ENCODE results near the gene FOXO6. TPM values are rescaled to one million over a fixed set of nuclear protein-coding genes. Genes with fewer than 3 reads are reported as not detected.

The FOXO6 gene
- total RNA-seq, 3 donors from 2014 or later: 0.20 to 0.22 TPM; not detected in 1

DNA sequence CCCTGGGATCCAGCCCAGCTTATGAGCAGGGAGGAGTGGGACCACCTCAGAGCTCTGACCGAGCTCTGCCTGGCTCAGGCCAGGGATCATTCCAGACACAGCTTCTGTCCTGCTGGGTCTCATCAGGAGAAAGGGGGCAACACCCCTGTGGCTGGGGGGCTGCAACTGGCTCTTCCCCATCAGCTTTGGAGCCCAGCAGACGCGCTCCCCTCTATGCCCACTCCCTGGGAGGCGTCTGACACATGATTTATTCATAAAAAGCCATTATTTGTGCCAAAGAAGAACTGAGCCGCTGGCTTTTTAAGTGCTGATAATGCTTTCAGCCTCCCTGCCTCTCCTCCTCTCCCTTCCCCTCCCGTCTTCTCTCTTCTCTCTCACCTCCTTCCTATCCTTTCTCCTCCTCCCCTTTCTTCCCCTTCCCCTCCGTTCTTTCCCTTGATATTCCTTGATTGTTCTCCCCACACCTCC is 25.0 kb downstream of the FOXO6 start:
- Mint-ChIP-seq H3K27me3 (ENCODE audit: low read depth) (peaks cover 36% of the 10 kb centered on the region), H3K4me1 (ENCODE audit: low read depth) (peaks cover 10% of the 10 kb centered on the region)
- no peak for DNase-seq

GRCh38 chr1:41387667-41388091 is 26.4 kb downstream of the FOXO6 start:
- Mint-ChIP-seq H3K9me3 (no peaks in the 10 kb centered on the region), H3K4me1 (ENCODE audit: low read depth) (peaks cover 8% of the 10 kb centered on the region), H3K4me3 (no peak overlapping the region), H3K36me3 (ENCODE audit: insufficient read depth) (no peaks in the 10 kb centered on the region), H3K27me3 (ENCODE audit: low read depth) (peaks cover 33% of the 10 kb centered on the region)
- DNase-seq (no peak), ATAC-seq (no peak)

More for the DNA sequence above, 25.0 kb downstream of the FOXO6 start:
- no peaks in the 10 kb centered on the region for H3K36me3 Mint-ChIP-seq (ENCODE audit: insufficient read depth)
- no peak for ATAC-seq
- no peaks in the 10 kb centered on the region for H3K9me3 Mint-ChIP-seq
- H3K4me3 Mint-ChIP-seq: no peak overlapping the region

DNA sequence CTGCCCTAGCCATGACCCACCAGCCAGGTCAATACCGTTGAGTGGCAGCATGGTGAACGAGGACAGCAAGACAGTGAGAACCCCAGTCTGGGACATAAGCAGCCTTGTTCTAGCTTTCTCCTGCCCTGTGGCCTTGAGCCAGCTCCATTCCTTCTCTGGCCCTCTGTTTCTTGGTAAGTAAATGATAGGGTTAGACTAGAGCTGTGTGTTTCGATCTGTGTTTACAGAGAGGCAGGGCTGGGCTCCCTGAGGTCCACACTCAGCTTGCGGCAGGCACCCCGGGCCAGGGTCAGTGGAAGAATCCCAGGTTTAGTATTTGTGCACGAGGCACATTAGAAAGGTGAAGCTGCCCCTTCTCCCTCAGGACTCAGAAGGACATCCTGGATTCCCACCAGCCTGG is 27.3 kb downstream of the FOXO6 start:
- peaks cover 2% of the 10 kb centered on the region for H3K4me1 Mint-ChIP-seq (ENCODE audit: low read depth)
- no peaks in the 10 kb centered on the region for H3K9me3 Mint-ChIP-seq
- H3K27me3 Mint-ChIP-seq (ENCODE audit: low read depth): peaks cover 27% of the 10 kb centered on the region
- ATAC-seq: no peak
- DNase-seq: no peak
- no peaks in the 10 kb centered on the region for H3K36me3 Mint-ChIP-seq (ENCODE audit: insufficient read depth)
- no peak overlapping the region for H3K4me3 Mint-ChIP-seq

GRCh38 chr1:41389009-41389408 is 27.8 kb downstream of the FOXO6 start:
- no peaks in the 10 kb centered on the region for H3K36me3 Mint-ChIP-seq (ENCODE audit: insufficient read depth)
- no peak for DNase-seq
- H3K9me3 Mint-ChIP-seq: no peaks in the 10 kb centered on the region
- no peaks in the 10 kb centered on the region for H3K4me1 Mint-ChIP-seq (ENCODE audit: low read depth)
- H3K4me3 Mint-ChIP-seq: no peak overlapping the region
- H3K27me3 Mint-ChIP-seq (ENCODE audit: low read depth): peaks cover 22% of the 10 kb centered on the region
- no peak for ATAC-seq

- H3K4me3 Mint-ChIP-seq: no peak overlapping the region
- peaks cover 20% of the 10 kb centered on the region for H3K27me3 Mint-ChIP-seq (ENCODE audit: low read depth)
- ATAC-seq: no peak
Observed at GRCh38 chr1:41390166-41390565, 28.9 kb downstream of the FOXO6 start.

GRCh38 chr1:41390573-41390972 is 29.3 kb downstream of the FOXO6 start:
- Mint-ChIP-seq H3K4me1 (ENCODE audit: low read depth) (no peaks in the 10 kb centered on the region), H3K27me3 (ENCODE audit: low read depth) (peaks cover 20% of the 10 kb centered on the region), H3K9me3 (no peaks in the 10 kb centered on the region), H3K4me3 (no peak overlapping the region), H3K36me3 (ENCODE audit: insufficient read depth) (no peaks in the 10 kb centered on the region)
- ATAC-seq (no peak), DNase-seq (no peak)

More at GRCh38 chr1:41390166-41390565, 28.9 kb downstream of the FOXO6 start:
- no peak for DNase-seq
- Mint-ChIP-seq H3K9me3 (no peaks in the 10 kb centered on the region), H3K36me3 (ENCODE audit: insufficient read depth) (no peaks in the 10 kb centered on the region), H3K4me1 (ENCODE audit: low read depth) (no peaks in the 10 kb centered on the region)

GRCh38 chr1:41391834-41392527 is 30.7 kb downstream of the FOXO6 start:
- H3K36me3 Mint-ChIP-seq (ENCODE audit: insufficient read depth): no peaks in the 10 kb centered on the region
- H3K9me3 Mint-ChIP-seq: no peaks in the 10 kb centered on the region
- no peaks in the 10 kb centered on the region for H3K4me1 Mint-ChIP-seq (ENCODE audit: low read depth)
- DNase-seq (no peak), ATAC-seq (no peak)
- H3K27me3 Mint-ChIP-seq (ENCODE audit: low read depth): peaks cover 27% of the 10 kb centered on the region
- H3K4me3 Mint-ChIP-seq: no peak overlapping the region

- ATAC-seq (no peak), DNase-seq (no peak)
- Mint-ChIP-seq H3K4me1 (ENCODE audit: low read depth) (no peaks in the 10 kb centered on the region), H3K27me3 (ENCODE audit: low read depth) (peaks cover 27% of the 10 kb centered on the region), H3K4me3 (no peak overlapping the region), H3K9me3 (no peaks in the 10 kb centered on the region), H3K36me3 (ENCODE audit: insufficient read depth) (no peaks in the 10 kb centered on the region)
Observed at GRCh38 chr1:41392528-41392924, 31.3 kb downstream of the FOXO6 start.

- no peaks in the 10 kb centered on the region for H3K36me3 Mint-ChIP-seq (ENCODE audit: insufficient read depth)
- no peaks in the 10 kb centered on the region for H3K4me1 Mint-ChIP-seq (ENCODE audit: low read depth)
- DNase-seq (no peak), ATAC-seq (no peak)
- H3K9me3 Mint-ChIP-seq: no peaks in the 10 kb centered on the region
- H3K4me3 Mint-ChIP-seq: no peak overlapping the region
- H3K27me3 Mint-ChIP-seq (ENCODE audit: low read depth): peaks cover 29% of the 10 kb centered on the region
Observed at GRCh38 chr1:41393716-41394368, 32.6 kb downstream of the FOXO6 start.

GRCh38 chr1:41394369-41394744 is 33.1 kb downstream of the FOXO6 start:
- no peaks in the 10 kb centered on the region for H3K9me3 Mint-ChIP-seq
- ATAC-seq: no peak
- no peaks in the 10 kb centered on the region for H3K36me3 Mint-ChIP-seq (ENCODE audit: insufficient read depth)
- peaks cover 29% of the 10 kb centered on the region for H3K27me3 Mint-ChIP-seq (ENCODE audit: low read depth)
- no peak overlapping the region for H3K4me3 Mint-ChIP-seq
- no peaks in the 10 kb centered on the region for H3K4me1 Mint-ChIP-seq (ENCODE audit: low read depth)
- no peak for DNase-seq

GRCh38 chr1:41394959-41395956 is 34.0 kb downstream of the FOXO6 start:
- H3K36me3 Mint-ChIP-seq (ENCODE audit: insufficient read depth): no peaks in the 10 kb centered on the region
- no peaks in the 10 kb centered on the region for H3K4me1 Mint-ChIP-seq (ENCODE audit: low read depth)
- H3K9me3 Mint-ChIP-seq: no peaks in the 10 kb centered on the region
- H3K4me3 Mint-ChIP-seq: no peak overlapping the region
- DNase-seq (no peak), ATAC-seq (peak in 1 of 2 donors; percentile 21)
- H3K27me3 Mint-ChIP-seq (ENCODE audit: low read depth): peaks cover 29% of the 10 kb centered on the region

DNA sequence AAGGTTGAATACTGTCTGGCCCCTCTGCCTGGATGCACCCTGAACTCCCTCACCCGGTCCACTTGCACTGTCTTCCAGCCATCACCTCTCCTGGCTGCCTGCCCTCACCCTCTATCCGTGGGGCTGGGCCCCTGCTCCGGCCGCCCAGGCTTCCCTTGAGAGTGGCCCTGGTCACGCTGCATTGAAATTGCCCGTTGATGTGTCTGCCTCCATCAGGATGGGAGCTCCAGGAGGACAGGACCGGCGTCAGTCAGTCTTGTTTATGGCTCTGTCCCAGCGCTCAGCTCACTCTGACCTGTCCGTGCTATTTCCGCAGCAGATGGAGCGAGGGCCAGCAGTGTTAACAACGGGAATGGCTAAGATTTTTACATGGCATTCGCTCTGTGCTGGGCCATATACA is 34.9 kb downstream of the FOXO6 start:
- no peak for DNase-seq
- H3K4me3 Mint-ChIP-seq: no peak overlapping the region
- no peaks in the 10 kb centered on the region for H3K9me3 Mint-ChIP-seq
- ATAC-seq: no peak
- peaks cover 32% of the 10 kb centered on the region for H3K27me3 Mint-ChIP-seq (ENCODE audit: low read depth)
- no peaks in the 10 kb centered on the region for H3K36me3 Mint-ChIP-seq (ENCODE audit: insufficient read depth)
- H3K4me1 Mint-ChIP-seq (ENCODE audit: low read depth): no peaks in the 10 kb centered on the region

DNA sequence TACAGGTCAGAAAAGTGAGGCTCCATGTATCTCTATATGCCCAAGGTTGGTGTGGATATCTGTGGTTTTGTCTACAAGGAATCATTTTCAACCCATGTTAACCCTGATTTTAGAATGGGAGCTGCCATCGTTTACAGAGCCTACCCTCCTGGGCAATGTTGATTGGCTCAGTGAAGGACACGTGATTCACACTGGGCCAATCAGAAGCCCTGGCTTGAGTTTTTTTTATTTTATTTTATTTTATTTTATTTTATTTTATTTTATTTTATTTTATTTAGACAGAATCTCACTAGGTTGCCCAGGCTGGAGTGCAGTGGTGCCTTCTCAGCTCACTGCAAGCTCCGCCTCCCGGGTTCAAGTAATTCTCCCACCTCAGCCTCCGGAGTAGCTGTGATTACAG is 35.8 kb downstream of the FOXO6 start:
- H3K36me3 Mint-ChIP-seq (ENCODE audit: insufficient read depth): no peaks in the 10 kb centered on the region
- H3K4me1 Mint-ChIP-seq (ENCODE audit: low read depth): no peaks in the 10 kb centered on the region
- H3K4me3 Mint-ChIP-seq: no peak overlapping the region
- no peak for DNase-seq
- H3K27me3 Mint-ChIP-seq (ENCODE audit: low read depth): peaks cover 39% of the 10 kb centered on the region
- H3K9me3 Mint-ChIP-seq: no peaks in the 10 kb centered on the region
- ATAC-seq: no peak

DNA sequence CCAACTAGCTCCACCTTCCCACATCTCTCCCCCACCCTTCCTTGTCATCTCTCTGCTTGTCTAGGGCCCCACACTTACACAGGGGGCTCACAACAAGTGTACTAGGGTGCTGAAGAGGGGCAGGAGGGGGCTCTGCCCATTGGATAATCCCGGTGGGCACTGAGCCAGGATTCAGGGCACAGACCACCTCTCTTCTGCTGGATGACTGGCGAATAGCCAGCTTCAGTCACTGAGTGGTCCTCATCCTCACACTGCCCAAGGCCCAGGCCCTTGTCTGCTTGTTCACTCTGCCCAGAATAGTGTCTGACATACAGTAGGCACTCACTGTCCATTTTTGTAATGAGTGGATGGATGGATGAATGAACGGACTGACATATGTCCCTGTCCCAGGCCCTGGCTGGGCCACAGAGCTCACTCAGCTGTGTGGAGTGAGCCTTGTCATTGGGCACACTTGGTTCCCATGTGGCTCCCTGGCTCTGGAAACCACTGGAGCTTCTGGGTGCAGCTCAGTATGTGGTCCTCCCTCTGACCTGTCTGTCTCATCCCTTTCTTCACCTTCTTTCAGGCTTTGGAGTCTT is 36.6 kb downstream of the FOXO6 start:
- Mint-ChIP-seq H3K9me3 (no peaks in the 10 kb centered on the region), H3K4me3 (no peak overlapping the region), H3K4me1 (ENCODE audit: low read depth) (no peaks in the 10 kb centered on the region), H3K27me3 (ENCODE audit: low read depth) (peaks cover 45% of the 10 kb centered on the region), H3K36me3 (ENCODE audit: insufficient read depth) (no peaks in the 10 kb centered on the region)
- ATAC-seq (no peak), DNase-seq (no peak)
